Trophoblast cell (in vitro differentiated cells and primary cell): Measurements from ENCODE around the gene TCF3.
A peak's percentile ranks its signal among the peaks of the same experiment; 100 is the strongest.

Experiments
- DNase-seq, 2 donors: peaks; one replicate each; pipeline ENCODE4 v3.0.0-alpha.2; 2016
- H2AFZ ChIP-seq: 2 replicates; pipeline ENCODE4 v1.6.1; 2013; ENCODE audit warnings: low read length, moderate library complexity, mild to moderate bottlenecking; ENCODE audit not compliant: insufficient read depth, poor library complexity
- H2AK5ac ChIP-seq: 2 replicates; pipeline ENCODE4 v1.6.1; 2013; ENCODE audit warnings: mild to moderate bottlenecking, low read length
- H2BK120ac ChIP-seq: 2 replicates; pipeline ENCODE4 v1.6.1; 2013; ENCODE audit warnings: low read length, mild to moderate bottlenecking, moderate library complexity; ENCODE audit not compliant: insufficient read depth, poor library complexity
- H2BK12ac ChIP-seq: 2 replicates; pipeline ENCODE4 v1.6.1; 2013; ENCODE audit warnings: mild to moderate bottlenecking, low read length, moderate library complexity
- H2BK5ac ChIP-seq: 2 replicates; pipeline ENCODE4 v1.6.1; 2013; ENCODE audit warnings: low read length, low read depth, moderate library complexity, mild to moderate bottlenecking; ENCODE audit not compliant: poor library complexity
- H3K14ac ChIP-seq: 2 replicates; pipeline ENCODE4 v1.6.1; 2013; ENCODE audit warnings: mild to moderate bottlenecking, low read length
- H3K18ac ChIP-seq: 2 replicates; pipeline ENCODE4 v1.6.1; 2013; ENCODE audit warnings: mild to moderate bottlenecking, low read length
- H3K23ac ChIP-seq: 2 replicates; pipeline ENCODE4 v1.6.1; 2013; ENCODE audit warnings: low read length
- H3K27ac ChIP-seq: 2 replicates; pipeline ENCODE4 v1.5.1; 2013; ENCODE audit warnings: low read depth, mild to moderate bottlenecking, inconsistent platforms, low read length, moderate library complexity
- H3K27me3 ChIP-seq: 2 replicates; pipeline ENCODE4 v1.6.1; 2013; ENCODE audit warnings: inconsistent platforms, mild to moderate bottlenecking, low read length, moderate library complexity; ENCODE audit not compliant: insufficient read depth
- H3K36me3 ChIP-seq, 2 experiments: 1 replicate in 1 of 2; 2 replicates in 1 of 2; pipeline ENCODE4 v1.6.1; 2013; ENCODE audit warnings: low read length in 2 of 2, mild to moderate bottlenecking in 2 of 2, moderate library complexity in 1 of 2; ENCODE audit not compliant: insufficient read depth in 2 of 2, control insufficient read depth in 1 of 2
- H3K4ac ChIP-seq: 2 replicates; pipeline ENCODE4 v1.6.1; 2013; ENCODE audit warnings: low read depth, mild to moderate bottlenecking, low read length, moderate library complexity
- H3K4me1 ChIP-seq, 2 experiments: 1 replicate in 1 of 2; 2 replicates in 1 of 2; pipeline ENCODE4 v1.6.1; 2013; ENCODE audit warnings: low read length in 2 of 2, mild to moderate bottlenecking in 2 of 2, moderate library complexity in 1 of 2; ENCODE audit not compliant: insufficient read depth in 2 of 2, control insufficient read depth in 1 of 2
- H3K4me2 ChIP-seq: 2 replicates; pipeline ENCODE4 v1.6.1; 2013; ENCODE audit warnings: inconsistent platforms, mild to moderate bottlenecking, low read length, moderate library complexity
- H3K4me3 ChIP-seq: 2 replicates; pipeline ENCODE4 v1.5.1; 2013; ENCODE audit warnings: mild to moderate bottlenecking, low read depth, low read length, inconsistent platforms
- H3K79me1 ChIP-seq: one replicate; pipeline ENCODE4 v1.6.1; 2013; ENCODE audit warnings: low read length
- H3K79me2 ChIP-seq: 2 replicates; pipeline ENCODE4 v1.6.1; 2013; ENCODE audit warnings: low read length, mild to moderate bottlenecking; ENCODE audit not compliant: control insufficient read depth, insufficient read depth, poor library complexity
- H3K9ac ChIP-seq: 2 replicates; pipeline ENCODE4 v1.6.1; 2013; ENCODE audit warnings: mild to moderate bottlenecking, low read length
- H3K9me3 ChIP-seq: 2 replicates; pipeline ENCODE4 v1.6.1; 2013; ENCODE audit warnings: low read depth, mild to moderate bottlenecking, control low read depth, inconsistent platforms, low read length; ENCODE audit not compliant: insufficient read depth
- H4K12ac ChIP-seq: 2 replicates; pipeline ENCODE4 v1.6.1; 2013; ENCODE audit warnings: low read depth, mild to moderate bottlenecking, low read length, moderate library complexity
- H4K8ac ChIP-seq: 2 replicates; pipeline ENCODE4 v1.6.1; 2013; ENCODE audit warnings: low read depth, mild to moderate bottlenecking, low read length, moderate library complexity
- H4K91ac ChIP-seq: one replicate; pipeline ENCODE4 v1.6.1; 2013; ENCODE audit warnings: low read depth, mild to moderate bottlenecking, low read length, moderate library complexity
- WGBS: extraction: QIAGEN DNeasy Blood & Tissue Kit; methylation state at CpG from one replicate; pipeline ENCODE4 v1.1.7; 2013; ENCODE audit warnings: missing lambda C conversion rate; ENCODE audit not compliant: insufficient read length, insufficient coverage; ENCODE audit errors: extremely low coverage; 5-methylcytosine and 5-hydroxymethylcytosine counted together

The TCF3 gene

GRCh38 chr19:1570836-1571235 is 81.6 kb downstream of the TCF3 start:
- no peak for DNase-seq
- Histone ChIP-seq H3K36me3 (peaks cover 6 to 7% of the 10 kb centered on the region in 2 experiments), H3K79me2 (peaks cover 15% of the 10 kb centered on the region), H3K23ac (no peak overlapping the region), H3K4me1 (peaks cover 5 to 6% of the 10 kb centered on the region in 2 experiments), H3K4me2 (no peak overlapping the region), H2AFZ (no peak overlapping the region), H2BK120ac (no peak overlapping the region), H3K4me3 (no peak overlapping the region), H3K4ac (no peak overlapping the region), H3K79me1 (peaks cover 14% of the 10 kb centered on the region), H3K9ac (no peak overlapping the region), H3K27me3 (peaks cover 2% of the 10 kb centered on the region), H2BK5ac (no peak overlapping the region), H3K27ac (no peak overlapping the region), H2BK12ac (no peak overlapping the region), H4K12ac (no peak overlapping the region), H2AK5ac (no peak overlapping the region), H3K18ac (no peak overlapping the region), H4K8ac (no peak overlapping the region), H3K14ac (no peak overlapping the region), H3K9me3 (peaks cover 3% of the 10 kb centered on the region), H4K91ac (no peak overlapping the region)
- WGBS = no CpG with 5 or more reads among the region's 13 CpGs

DNA sequence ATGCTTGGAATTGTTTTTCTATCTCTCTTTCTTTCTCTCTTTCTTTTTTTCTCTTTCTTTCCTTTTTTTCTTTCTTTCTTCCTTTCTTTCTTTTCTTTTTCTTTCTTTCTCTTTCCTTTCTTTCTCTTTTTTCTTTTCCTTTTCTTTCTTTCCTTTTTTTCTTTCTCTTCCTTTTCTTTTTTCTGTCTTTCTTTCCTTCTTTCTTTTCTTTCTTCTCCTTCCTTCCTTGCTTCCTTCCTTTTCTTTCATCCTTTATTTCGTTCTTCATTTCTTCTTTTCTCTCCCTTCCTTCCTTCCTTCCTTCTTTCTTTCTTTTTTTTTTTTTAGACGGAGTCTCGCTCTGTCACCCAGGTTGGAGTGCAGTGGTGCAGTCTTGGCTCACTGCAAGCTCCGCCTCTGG is 82.4 kb downstream of the TCF3 start:
- Histone ChIP-seq H3K79me1 (peaks cover 17% of the 10 kb centered on the region), H3K36me3 (peaks cover 6 to 11% of the 10 kb centered on the region in 2 experiments), H4K12ac (no peak overlapping the region), H4K8ac (no peak overlapping the region), H3K9me3 (peaks cover 3% of the 10 kb centered on the region), H2BK12ac (no peak overlapping the region), H3K4me2 (no peak overlapping the region), H2AFZ (no peak overlapping the region), H3K4ac (no peak overlapping the region), H2BK5ac (no peak overlapping the region), H3K27ac (no peak overlapping the region), H2AK5ac (no peak overlapping the region), H3K9ac (no peak overlapping the region), H3K4me3 (no peak overlapping the region), H2BK120ac (no peak overlapping the region), H3K23ac (no peak overlapping the region), H3K79me2 (peaks cover 21% of the 10 kb centered on the region), H3K18ac (no peak overlapping the region), H3K14ac (no peak overlapping the region), H3K27me3 (peaks cover 2% of the 10 kb centered on the region), H4K91ac (no peak overlapping the region), H3K4me1 (peaks cover 10 to 11% of the 10 kb centered on the region in 2 experiments)
- DNase-seq = no peak
- WGBS = 73% methylated on average over 1 of the region's 4 CpGs

- peak within 1 kb of the TSS; percentile 99 for H3K18ac ChIP-seq
- peak within 1 kb of the TSS; percentile 96 for H4K12ac ChIP-seq
- H3K4ac ChIP-seq = peak within 1 kb of the TSS; percentile 100
- DNase-seq = peak; percentile 59 to 89
- no peak within 1 kb of the TSS for H3K23ac ChIP-seq
- peak within 1 kb of the TSS; percentile 94 for H4K8ac ChIP-seq
- H3K36me3 ChIP-seq = peaks cover 18 to 24% of the 10 kb centered on the region in 2 experiments
- peak within 1 kb of the TSS; percentile 99 for H3K4me3 ChIP-seq
- H3K14ac ChIP-seq = peak within 1 kb of the TSS; percentile 98
- H3K27me3 ChIP-seq = peaks cover 2% of the 10 kb centered on the region
- peak within 1 kb of the TSS; percentile 71 for H2AFZ ChIP-seq
- peak within 1 kb of the TSS; percentile 52 for H3K27ac ChIP-seq
- peak within 1 kb of the TSS; percentile 59 for H3K4me2 ChIP-seq
- peaks cover 34% of the 10 kb centered on the region for H3K79me2 ChIP-seq
- H4K91ac ChIP-seq = peak within 1 kb of the TSS; percentile 99
- H3K4me1 ChIP-seq = peaks cover 10 to 11% of the 10 kb centered on the region in 2 experiments
- peak within 1 kb of the TSS; percentile 100 for H2AK5ac ChIP-seq
- peaks cover 3% of the 10 kb centered on the region for H3K9me3 ChIP-seq
- peak within 1 kb of the TSS; percentile 99 for H3K9ac ChIP-seq
- no CpG with 5 or more reads among the region's 63 CpGs for WGBS
- H3K79me1 ChIP-seq = peaks cover 17% of the 10 kb centered on the region
- peak within 1 kb of the TSS; percentile 91 for H2BK120ac ChIP-seq
- H2BK12ac ChIP-seq = no peak within 1 kb of the TSS
- peak within 1 kb of the TSS; percentile 82 for H2BK5ac ChIP-seq
Observed at GRCh38 chr19:1568320-1569019, 83.9 kb downstream of the TCF3 start, which contains the start of gene MEX3D. Gene MEX3D (minus strand): TSS chr19:1568325. CDS start chr19:1568058, 267 bp downstream.

- H3K79me2 ChIP-seq = peaks cover 39% of the 10 kb centered on the region
Observed at GRCh38 chr19:1567848-1568227, 84.6 kb downstream of the TCF3 start.

More at GRCh38 chr19:1567848-1568227, 84.6 kb downstream of the TCF3 start:
- no peak overlapping the region for H4K8ac ChIP-seq
- peaks cover 24 to 31% of the 10 kb centered on the region in 2 experiments for H3K36me3 ChIP-seq
- DNase-seq = no peak
- no peak overlapping the region for H4K12ac ChIP-seq
- H4K91ac ChIP-seq = peak overlapping the region; percentile 99
- H3K27ac ChIP-seq = peak overlapping the region; percentile 52
- peaks cover 3% of the 10 kb centered on the region for H3K9me3 ChIP-seq
- H3K9ac ChIP-seq = peak overlapping the region; percentile 66
- H2AFZ ChIP-seq = no peak overlapping the region
- H2BK5ac ChIP-seq = no peak overlapping the region
- H3K14ac ChIP-seq = no peak overlapping the region
- peaks cover 2% of the 10 kb centered on the region for H3K27me3 ChIP-seq
- no peak overlapping the region for H3K4me2 ChIP-seq
- H3K4ac ChIP-seq = no peak overlapping the region
- no peak overlapping the region for H3K23ac ChIP-seq
- WGBS = no CpG with 5 or more reads among the region's 73 CpGs
- H3K18ac ChIP-seq = no peak overlapping the region
- H2AK5ac ChIP-seq = no peak overlapping the region
- H3K79me1 ChIP-seq = peaks cover 17% of the 10 kb centered on the region
- H2BK12ac ChIP-seq = no peak overlapping the region
- peaks cover 10 to 11% of the 10 kb centered on the region in 2 experiments for H3K4me1 ChIP-seq
- no peak overlapping the region for H2BK120ac ChIP-seq
- peak overlapping the region; percentile 99 for H3K4me3 ChIP-seq
